Lower leg skin (tissue), 4 donors: ENCODE results near the gene DNAH7. TPM values are rescaled to one million over a fixed set of nuclear protein-coding genes. Genes with fewer than 3 reads are reported as not detected.

ENCODE experiments used
- DNase-seq, 2 donors: peaks; one replicate each; pipeline ENCODE4 v3.0.0-alpha.2; 2019; ENCODE audit warnings: low spot score in 2 of 2
- H3K4me3 ChIP-seq: fragments of 200-600 bp; sonication (generic); 2 replicates; pipeline ENCODE4 v1.5.1; 2017; ENCODE audit warnings: mild to moderate bottlenecking, low read depth; ENCODE audit not compliant: poor library complexity, severe bottlenecking
- CTCF ChIP-seq, 3 donors: fragments of 450-650 bp; IDR thresholded peaks; one replicate each; pipeline ENCODE4 v1.5.1; 2016; ENCODE audit warnings: antibody characterized with exemption in 3 of 3, mild to moderate bottlenecking in 3 of 3, moderate library complexity in 2 of 3
- POLR2A ChIP-seq, 2 donors: fragments of 450-650 bp; IDR thresholded peaks; one replicate each; pipeline ENCODE4 v1.6.1; 2016 to 2017; ENCODE audit warnings: antibody characterized with exemption in 2 of 2, mild to moderate bottlenecking in 1 of 2, moderate library complexity in 1 of 2
- WGBS, 2 donors: methylation state at CpG; one replicate each; pipeline ENCODE4 v1.1.5; 2018; 5-methylcytosine and 5-hydroxymethylcytosine counted together
- intact Hi-C: fragments of 100-400 bp; cut with DNase I; formaldehyde crosslinking; loops from one replicate; pipeline ENCODE4 v1.15.0; 2023; ENCODE audit warnings: low total_unique reads
- total RNA-seq, 4 donors: library from RNA; depleted of rRNA; stranded (reverse); fragments of >200 nt; gene quantifications; one replicate each; pipeline ENCODE4 v1.1.0, GENCODE V29; 2016

DNAH7 gene
- total RNA-seq, 4 donors from 2014 or later: 0.08 to 0.34 (median 0.17) TPM

- intact Hi-C loops: no loop called here
- no peak for DNase-seq
- no peak overlapping the region for H3K4me3 ChIP-seq
- TF ChIP-seq CTCF (IDR thresholded peaks at IDR 0.05) (no peak), POLR2A (IDR thresholded peaks at IDR 0.05) (no peak)
- 80 to 82% methylated on average over 5 of the region's 5 CpGs for WGBS, 2 donors
These were observed 106.8 kb downstream of the DNAH7 start for GRCh38 chr2:195961873-195962272.

GRCh38 chr2:195959341-195959740 lies 109.3 kb downstream of the DNAH7 start:
- H3K4me3 ChIP-seq: no peak overlapping the region
- no peak for DNase-seq
- 58 to 64% methylated on average over 2 of the region's 2 CpGs for WGBS, 2 donors
- intact Hi-C loops: no loop called here
- TF ChIP-seq CTCF (IDR thresholded peaks at IDR 0.05) (no peak), POLR2A (IDR thresholded peaks at IDR 0.05) (no peak)

GRCh38 chr2:195956725-195957124 lies 111.9 kb downstream of the DNAH7 start:
- WGBS, 2 donors: 68 to 78% methylated on average over 3 of the region's 3 CpGs

GRCh38 chr2:195945056-195945455 lies 123.6 kb downstream of the DNAH7 start:
- H3K4me3 ChIP-seq: no peak overlapping the region
- no peak for TF ChIP-seq CTCF (IDR thresholded peaks at IDR 0.05)
- no peak for TF ChIP-seq POLR2A (IDR thresholded peaks at IDR 0.05)

More at GRCh38 chr2:195956725-195957124, 111.9 kb downstream of the DNAH7 start:
- DNase-seq: no peak
- intact Hi-C loops: no loop called here
- no peak for TF ChIP-seq POLR2A (IDR thresholded peaks at IDR 0.05)
- TF ChIP-seq CTCF (IDR thresholded peaks at IDR 0.05): no peak
- no peak overlapping the region for H3K4me3 ChIP-seq

GRCh38 chr2:195937176-195937575 lies 131.5 kb downstream of the DNAH7 start:
- no peak overlapping the region for H3K4me3 ChIP-seq
- no peak for TF ChIP-seq CTCF (IDR thresholded peaks at IDR 0.05)
- no peak for TF ChIP-seq POLR2A (IDR thresholded peaks at IDR 0.05)
- DNase-seq: no peak
- intact Hi-C loops: no loop called here

More at GRCh38 chr2:195945056-195945455, 123.6 kb downstream of the DNAH7 start:
- intact Hi-C loops: no loop called here
- no peak for DNase-seq

GRCh38 chr2:195934484-195934883 lies 134.2 kb downstream of the DNAH7 start:
- TF ChIP-seq POLR2A (IDR thresholded peaks at IDR 0.05) (no peak), CTCF (IDR thresholded peaks at IDR 0.05) (no peak)
- H3K4me3 ChIP-seq: no peak overlapping the region
- no peak for DNase-seq
- intact Hi-C loops: no loop called here
- 94 to 97% methylated on average over 4 of the region's 4 CpGs for WGBS, 2 donors
